Neutrophil (primary cell): ENCODE results near the gene EXOC6.

Experiments used
- H3K27ac ChIP-seq: fragments of 200-600 bp; sonication (generic); 2 replicates; pipeline ENCODE4 v1.5.1; 2016; ENCODE audit warnings: mild to moderate bottlenecking, moderate library complexity
- H3K27me3 ChIP-seq: fragments of 200-600 bp; sonication (generic); 2 replicates; pipeline ENCODE4 v1.6.0; 2016; ENCODE audit warnings: mild to moderate bottlenecking
- H3K36me3 ChIP-seq: fragments of 200-600 bp; sonication (generic); 2 replicates; pipeline ENCODE4 v1.5.1; 2017
- H3K4me1 ChIP-seq, 2 experiments: fragments of 200-600 bp in 1 of 2; sonication (generic) in 1 of 2; 1 replicate in 1 of 2; 2 replicates in 1 of 2; pipeline versions ENCODE4 v1.5.1 to v1.6.1; 2013 to 2016; ENCODE audit warnings: low read depth in 1 of 2, low read length in 1 of 2, mild to moderate bottlenecking in 1 of 2, moderate library complexity in 1 of 2; ENCODE audit not compliant: control insufficient read depth in 1 of 2, insufficient read depth in 1 of 2
- H3K4me3 ChIP-seq, 2 experiments: fragments of 200-600 bp in 1 of 2; sonication (generic) in 1 of 2; 1 replicate in 1 of 2; 2 replicates in 1 of 2; pipeline ENCODE4 v1.5.1; 2013 to 2016; ENCODE audit warnings: low read depth in 1 of 2, low read length in 1 of 2, mild to moderate bottlenecking in 1 of 2, moderate library complexity in 1 of 2
- H3K9me3 ChIP-seq: fragments of 200-600 bp; sonication (generic); 2 replicates; pipeline ENCODE4 v1.5.1; 2016
- CTCF ChIP-seq: fragments of 200-600 bp; sonication (generic); IDR thresholded peaks from 2 replicates; pipeline ENCODE4 v1.5.1; 2016; ENCODE audit warnings: antibody characterized with exemption

The EXOC6 gene

GRCh38 chr10:93106631-93107072, 258.3 kb downstream of the EXOC6 start:
- Histone ChIP-seq H3K36me3 (no peaks in the 10 kb centered on the region), H3K4me1 (no peaks in the 10 kb centered on the region), H3K27ac (no peak overlapping the region), H3K27me3 (no peaks in the 10 kb centered on the region), H3K4me3 (no peak overlapping the region), H3K9me3 (no peaks in the 10 kb centered on the region)
- TF ChIP-seq CTCF, result no peak
